ENCODE measurements around the gene MRAP2. TPM values are rescaled to one million over a fixed set of nuclear protein-coding genes. Genes with fewer than 3 reads are reported as not detected.

MRAP2 gene
- total RNA-seq, 1 experiment from 2014 or later: 4.7 TPM

Other genes starting within 250 kb of the MRAP2 start
- 0.33 and 0.90 TPM in 2 replicates for gene RIPPLY2, start 180.4 kb upstream of the MRAP2 start, total RNA-seq (2014; rRNA removed; shearing (Covaris generic))
- 12.2 and 12.7 TPM in 2 replicates for gene CYB5R4, start 174.1 kb upstream of the MRAP2 start, total RNA-seq (2014; rRNA removed; shearing (Covaris generic))
- gene CEP162, start 193.9 kb downstream of the MRAP2 start, total RNA-seq (2014; rRNA removed; shearing (Covaris generic)): 3.3 and 6.2 TPM in 2 replicates